ENCODE results near the gene NMNAT3. TPM values are rescaled to one million over a fixed set of nuclear protein-coding genes. Genes with fewer than 3 reads are reported as not detected.

The NMNAT3 gene
- total RNA-seq, 1 donor from 2014 or later = 1.2 TPM

DNA sequence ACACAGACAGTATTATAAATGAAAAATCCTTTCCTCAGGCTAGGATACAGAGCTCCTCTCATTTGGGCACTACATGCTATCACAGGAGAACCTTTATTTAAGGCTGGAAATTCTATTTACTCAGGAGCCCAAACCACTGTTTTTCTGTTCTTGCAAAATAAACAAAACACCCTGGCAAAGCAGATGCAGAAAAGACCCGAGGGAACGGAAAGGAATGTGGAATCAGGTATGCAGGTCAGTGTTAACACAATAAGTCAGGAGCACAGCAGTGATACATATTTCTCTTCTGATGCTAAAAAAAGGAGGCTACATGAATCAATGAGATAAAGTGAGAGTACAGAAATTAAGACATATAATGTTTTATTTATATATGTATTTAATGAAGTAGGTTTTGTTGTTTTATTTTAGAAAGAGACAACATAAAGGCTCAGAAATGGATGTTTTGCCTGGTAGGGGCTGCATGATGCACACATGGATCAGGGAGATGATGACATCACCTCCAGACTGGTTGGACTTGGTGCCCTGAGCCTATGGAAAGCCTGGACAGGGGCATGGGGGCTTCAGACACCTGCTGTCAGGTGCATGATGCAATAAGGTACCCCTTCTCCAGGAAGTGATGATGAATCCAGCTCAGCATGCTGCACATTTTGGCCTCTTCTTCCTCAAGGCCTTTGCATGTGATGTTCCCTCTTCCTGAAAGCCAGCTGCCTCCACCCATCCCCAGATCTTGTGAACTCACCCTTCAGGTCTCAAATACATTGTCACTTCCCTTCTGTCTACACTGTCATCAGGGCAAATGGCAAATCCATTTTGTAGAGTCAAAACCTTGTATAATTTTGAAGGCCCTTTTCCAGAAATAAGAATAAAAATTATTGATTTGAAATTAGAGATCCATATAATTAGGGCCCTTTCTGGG, 119.2 kb downstream of the NMNAT3 start:
- Mint-ChIP-seq H3K4me3 (no peak overlapping the region), H3K9me3 (no peaks in the 10 kb centered on the region), H3K4me1 (ENCODE audit: low read depth) (no peaks in the 10 kb centered on the region), H3K36me3 (ENCODE audit: low read depth) (no peaks in the 10 kb centered on the region), H3K27ac (no peak overlapping the region), H3K27me3 (ENCODE audit: insufficient read depth) (peaks cover 3% of the 10 kb centered on the region)
- no peak for DNase-seq (ENCODE audit: low spot score)
- intact Hi-C loops (cut with micrococcal nuclease) = no loop called here

DNA sequence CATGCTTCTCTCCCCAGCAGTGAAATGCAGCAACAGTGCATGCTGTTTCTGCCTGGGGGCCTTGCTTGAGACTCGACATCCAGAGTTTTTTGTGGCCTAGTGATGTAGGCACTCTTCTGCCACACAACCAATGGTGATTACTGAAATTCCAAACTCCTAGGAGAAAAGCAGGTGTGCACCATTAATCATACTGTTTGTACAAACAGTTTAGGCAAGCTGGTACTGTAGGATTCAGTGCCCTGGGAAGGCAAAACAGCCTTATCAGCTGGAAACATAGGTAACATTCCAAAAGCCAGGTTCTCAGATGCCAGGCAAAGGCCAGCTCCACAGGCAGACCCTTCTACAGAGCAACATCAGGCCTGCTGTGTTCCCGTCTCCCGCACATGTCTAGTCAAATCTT, 120.7 kb downstream of the NMNAT3 start:
- Mint-ChIP-seq H3K27ac (no peak overlapping the region), H3K9me3 (no peaks in the 10 kb centered on the region), H3K27me3 (ENCODE audit: insufficient read depth) (peaks cover 3% of the 10 kb centered on the region), H3K4me1 (ENCODE audit: low read depth) (no peaks in the 10 kb centered on the region), H3K4me3 (no peak overlapping the region), H3K36me3 (ENCODE audit: low read depth) (no peaks in the 10 kb centered on the region)
- intact Hi-C loops (cut with micrococcal nuclease) = no loop called here
- no peak for DNase-seq (ENCODE audit: low spot score)

DNA sequence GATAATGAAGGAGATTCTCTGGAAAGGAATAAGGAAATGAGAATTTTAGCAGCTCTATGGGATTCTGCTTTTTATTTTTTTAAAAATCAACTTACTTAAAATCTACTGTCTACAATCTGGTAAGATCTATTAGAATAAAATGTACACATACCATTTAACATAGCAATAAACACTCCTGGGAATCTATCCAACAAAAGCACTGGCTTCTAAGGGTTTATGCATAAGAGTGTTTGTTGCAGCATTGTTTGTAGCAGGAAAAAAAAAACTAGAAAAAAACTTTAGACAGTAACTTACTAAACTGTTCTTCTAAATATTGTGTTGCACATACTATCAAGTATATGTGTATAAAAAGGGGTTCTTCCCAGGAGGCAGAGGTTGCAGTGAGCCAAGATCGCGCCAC, 122.5 kb downstream of the NMNAT3 start:
- no peak for DNase-seq (ENCODE audit: low spot score)
- H3K9me3 Mint-ChIP-seq = no peaks in the 10 kb centered on the region
- no peaks in the 10 kb centered on the region for H3K36me3 Mint-ChIP-seq (ENCODE audit: low read depth)
- no peak overlapping the region for H3K27ac Mint-ChIP-seq
- intact Hi-C loops (cut with micrococcal nuclease) = no loop called here
- no peak overlapping the region for H3K4me3 Mint-ChIP-seq
- H3K27me3 Mint-ChIP-seq (ENCODE audit: insufficient read depth) = peaks cover 3% of the 10 kb centered on the region
- no peaks in the 10 kb centered on the region for H3K4me1 Mint-ChIP-seq (ENCODE audit: low read depth)

DNA sequence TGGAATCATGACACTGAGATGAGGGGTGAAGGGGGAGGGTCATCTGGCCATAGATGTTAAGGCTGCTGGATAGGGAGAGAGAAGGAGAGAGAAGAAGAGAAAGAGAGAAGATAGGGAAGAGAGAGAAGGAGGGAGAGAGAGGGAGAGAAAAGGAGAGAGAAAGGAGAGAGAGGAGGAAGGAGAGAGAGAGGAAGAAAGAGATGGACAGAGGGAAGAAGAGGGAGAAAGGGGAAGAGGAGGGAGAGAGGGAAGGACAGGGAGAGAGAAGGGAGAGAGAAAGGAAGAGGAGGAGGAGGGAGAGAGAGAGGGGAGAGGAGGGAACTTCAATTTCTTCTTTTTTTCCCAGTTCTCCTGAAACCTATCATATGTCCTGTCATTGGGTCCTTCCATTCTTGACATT, 123.1 kb downstream of the NMNAT3 start:
- no peak overlapping the region for H3K4me3 Mint-ChIP-seq
- no peak for DNase-seq (ENCODE audit: low spot score)
- intact Hi-C loops (cut with micrococcal nuclease) = no loop called here
- H3K27me3 Mint-ChIP-seq (ENCODE audit: insufficient read depth) = peaks cover 3% of the 10 kb centered on the region
- H3K27ac Mint-ChIP-seq = no peak overlapping the region
- no peaks in the 10 kb centered on the region for H3K36me3 Mint-ChIP-seq (ENCODE audit: low read depth)
- H3K4me1 Mint-ChIP-seq (ENCODE audit: low read depth) = no peaks in the 10 kb centered on the region
- no peaks in the 10 kb centered on the region for H3K9me3 Mint-ChIP-seq

DNA sequence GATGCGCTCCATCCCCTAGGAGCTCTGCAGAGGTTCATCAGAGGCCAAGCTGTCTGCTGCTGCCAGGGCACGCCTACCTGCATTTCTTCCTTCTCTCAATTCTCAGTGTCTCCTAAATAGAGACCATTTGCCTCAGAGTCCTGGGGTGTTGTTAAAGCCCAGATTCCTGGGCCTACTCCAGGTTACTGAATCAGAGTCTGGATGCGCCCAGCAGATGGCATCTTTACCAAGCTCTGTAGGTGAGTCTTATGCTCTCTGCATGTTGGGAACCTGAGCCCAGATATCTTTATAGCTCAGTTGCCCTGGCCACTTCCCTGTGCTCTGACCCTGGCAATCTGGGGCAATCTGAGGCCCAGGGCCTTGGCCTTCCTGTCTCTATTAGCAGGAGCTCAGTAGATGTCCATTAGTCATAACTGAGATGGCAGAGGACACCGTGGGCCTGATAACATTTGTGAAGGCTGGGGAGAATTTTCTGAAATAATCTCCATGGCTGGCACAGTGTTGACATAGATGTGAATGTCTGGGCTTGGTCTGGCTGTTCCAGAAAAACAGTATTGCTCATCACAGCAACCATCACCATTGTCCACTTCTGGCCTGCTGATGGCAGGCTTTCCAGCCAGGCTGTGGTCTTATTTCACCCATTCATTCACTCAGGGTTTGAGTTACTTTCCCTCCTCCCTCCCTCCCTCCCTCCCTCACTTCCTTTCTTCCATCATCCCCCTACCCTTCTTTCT, 125.0 kb downstream of the NMNAT3 start:
- Mint-ChIP-seq H3K36me3 (ENCODE audit: low read depth) (no peaks in the 10 kb centered on the region), H3K9me3 (no peaks in the 10 kb centered on the region), H3K4me1 (ENCODE audit: low read depth) (no peaks in the 10 kb centered on the region), H3K27ac (no peak overlapping the region), H3K4me3 (no peak overlapping the region), H3K27me3 (ENCODE audit: insufficient read depth) (peaks cover 7% of the 10 kb centered on the region)
- DNase-seq (ENCODE audit: low spot score) = no peak
- intact Hi-C loops (cut with micrococcal nuclease) = no loop called here

DNA sequence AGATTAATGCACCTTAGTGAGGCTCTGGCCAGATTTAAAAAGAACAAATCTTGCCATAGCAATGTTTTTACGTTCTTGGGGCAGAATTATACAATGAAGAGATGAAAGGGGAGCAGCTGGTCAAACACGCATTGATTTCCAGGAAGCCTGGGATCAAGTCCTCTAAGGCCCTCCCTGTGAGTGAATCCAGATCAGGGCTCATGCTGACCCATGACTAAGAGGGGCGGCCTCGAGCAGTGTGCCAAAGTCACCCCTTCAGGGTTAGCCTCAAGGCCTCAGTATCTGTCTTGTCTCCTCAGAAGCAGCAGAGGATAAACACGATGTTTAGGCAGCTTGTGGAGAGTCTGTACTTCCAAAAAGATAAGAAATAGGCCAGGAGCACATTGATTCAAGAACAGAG, 129.0 kb downstream of the NMNAT3 start:
- peaks cover 7% of the 10 kb centered on the region for H3K27me3 Mint-ChIP-seq (ENCODE audit: insufficient read depth)
- H3K36me3 Mint-ChIP-seq (ENCODE audit: low read depth) = no peaks in the 10 kb centered on the region
- no peak for DNase-seq (ENCODE audit: low spot score)
- intact Hi-C loops (cut with micrococcal nuclease) = no loop called here
- H3K4me1 Mint-ChIP-seq (ENCODE audit: low read depth) = no peaks in the 10 kb centered on the region
- no peak overlapping the region for H3K4me3 Mint-ChIP-seq
- H3K27ac Mint-ChIP-seq = no peak overlapping the region
- H3K9me3 Mint-ChIP-seq = no peaks in the 10 kb centered on the region

DNA sequence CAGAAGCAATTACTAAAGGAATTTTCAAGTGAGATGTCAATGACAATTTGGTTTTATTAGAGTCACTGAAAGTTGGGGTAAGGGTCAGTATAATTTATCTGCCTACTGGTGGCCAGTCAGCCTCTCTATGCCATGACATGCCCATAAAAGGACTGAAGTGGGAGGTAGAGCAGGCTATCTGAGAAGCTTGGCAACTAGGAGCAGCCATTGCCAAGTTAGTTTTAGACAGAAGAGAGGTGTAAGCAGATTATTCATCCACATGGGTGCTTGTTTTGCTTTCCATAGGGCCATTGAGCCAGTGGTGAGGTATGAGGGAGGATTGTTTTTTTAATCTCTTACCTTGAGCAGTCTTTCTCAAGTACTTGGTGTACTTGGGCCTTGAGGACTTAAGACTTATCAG, 130.1 kb downstream of the NMNAT3 start:
- no peaks in the 10 kb centered on the region for H3K9me3 Mint-ChIP-seq
- no peaks in the 10 kb centered on the region for H3K4me1 Mint-ChIP-seq (ENCODE audit: low read depth)
- DNase-seq (ENCODE audit: low spot score) = no peak
- no peak overlapping the region for H3K27ac Mint-ChIP-seq
- H3K27me3 Mint-ChIP-seq (ENCODE audit: insufficient read depth) = peaks cover 7% of the 10 kb centered on the region
- no peaks in the 10 kb centered on the region for H3K36me3 Mint-ChIP-seq (ENCODE audit: low read depth)
- intact Hi-C loops (cut with micrococcal nuclease) = no loop called here
- no peak overlapping the region for H3K4me3 Mint-ChIP-seq

DNA sequence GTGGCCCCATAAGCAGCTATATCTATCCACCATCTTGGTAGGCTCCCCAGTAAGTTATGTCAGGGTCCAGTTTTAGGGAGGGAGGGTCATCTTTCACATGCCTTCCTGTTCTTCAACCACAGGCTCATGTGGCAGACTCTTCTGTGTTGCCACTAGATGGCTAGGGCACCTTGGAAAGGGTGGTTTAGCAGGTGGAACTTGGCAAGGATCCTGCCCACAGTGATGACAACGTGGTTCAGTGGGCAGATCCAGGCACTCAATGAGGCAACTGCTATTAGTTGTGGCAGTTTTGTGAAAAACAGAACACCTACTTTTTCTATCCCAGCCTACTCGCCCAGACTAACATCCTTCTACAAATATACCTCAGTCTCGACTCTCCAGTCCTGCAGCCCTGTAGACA, 131.0 kb downstream of the NMNAT3 start:
- no peak for DNase-seq (ENCODE audit: low spot score)
- Mint-ChIP-seq H3K36me3 (ENCODE audit: low read depth) (no peaks in the 10 kb centered on the region), H3K9me3 (no peaks in the 10 kb centered on the region), H3K4me1 (ENCODE audit: low read depth) (no peaks in the 10 kb centered on the region), H3K4me3 (no peak overlapping the region), H3K27ac (no peak overlapping the region), H3K27me3 (ENCODE audit: insufficient read depth) (peaks cover 10% of the 10 kb centered on the region)
- intact Hi-C loops (cut with micrococcal nuclease) = no loop called here

DNA sequence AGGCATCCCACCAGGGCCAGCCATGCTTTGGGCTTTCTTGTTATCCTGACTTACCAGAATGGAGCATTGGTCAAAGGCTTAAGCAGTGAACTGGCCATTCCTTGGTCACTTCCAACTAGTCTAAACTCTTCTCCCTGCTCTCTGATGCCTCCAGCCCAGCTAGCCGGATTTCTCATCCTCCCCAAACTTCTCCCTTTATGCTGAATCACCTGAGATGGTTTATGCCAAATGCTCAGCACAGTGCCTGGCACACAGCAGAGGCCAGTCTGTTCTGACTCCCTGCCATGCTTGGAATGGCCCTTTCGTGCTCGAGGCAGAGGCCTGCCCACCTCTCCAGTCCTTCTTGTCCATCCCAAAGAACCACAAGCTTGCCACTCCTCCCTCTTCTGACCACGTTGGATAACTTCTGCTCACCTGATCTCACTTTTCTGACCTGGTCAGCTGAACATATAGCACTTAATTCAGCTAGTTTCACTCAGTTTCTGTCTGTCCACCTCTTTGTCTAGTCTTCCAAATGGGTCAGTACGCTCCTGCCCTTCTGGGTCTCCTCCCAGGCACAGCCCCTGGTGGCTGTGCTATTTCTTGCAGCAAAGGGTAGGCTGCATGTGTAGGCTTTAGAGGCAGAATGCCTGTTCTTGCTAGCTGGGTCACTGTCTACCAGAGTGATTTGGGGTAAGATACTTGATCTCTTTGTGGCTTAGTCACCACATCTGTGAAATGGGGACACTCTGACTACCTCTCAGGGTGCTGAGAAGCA, 136.1 kb downstream of the NMNAT3 start:
- peaks cover 20% of the 10 kb centered on the region for H3K4me1 Mint-ChIP-seq (ENCODE audit: low read depth)
- no peaks in the 10 kb centered on the region for H3K36me3 Mint-ChIP-seq (ENCODE audit: low read depth)
- H3K27me3 Mint-ChIP-seq (ENCODE audit: insufficient read depth) = peaks cover 40% of the 10 kb centered on the region
- H3K4me3 Mint-ChIP-seq = no peak overlapping the region
- intact Hi-C loops (cut with micrococcal nuclease) = no loop called here
- no peak for DNase-seq (ENCODE audit: low spot score)
- no peaks in the 10 kb centered on the region for H3K9me3 Mint-ChIP-seq
- no peak overlapping the region for H3K27ac Mint-ChIP-seq

DNA sequence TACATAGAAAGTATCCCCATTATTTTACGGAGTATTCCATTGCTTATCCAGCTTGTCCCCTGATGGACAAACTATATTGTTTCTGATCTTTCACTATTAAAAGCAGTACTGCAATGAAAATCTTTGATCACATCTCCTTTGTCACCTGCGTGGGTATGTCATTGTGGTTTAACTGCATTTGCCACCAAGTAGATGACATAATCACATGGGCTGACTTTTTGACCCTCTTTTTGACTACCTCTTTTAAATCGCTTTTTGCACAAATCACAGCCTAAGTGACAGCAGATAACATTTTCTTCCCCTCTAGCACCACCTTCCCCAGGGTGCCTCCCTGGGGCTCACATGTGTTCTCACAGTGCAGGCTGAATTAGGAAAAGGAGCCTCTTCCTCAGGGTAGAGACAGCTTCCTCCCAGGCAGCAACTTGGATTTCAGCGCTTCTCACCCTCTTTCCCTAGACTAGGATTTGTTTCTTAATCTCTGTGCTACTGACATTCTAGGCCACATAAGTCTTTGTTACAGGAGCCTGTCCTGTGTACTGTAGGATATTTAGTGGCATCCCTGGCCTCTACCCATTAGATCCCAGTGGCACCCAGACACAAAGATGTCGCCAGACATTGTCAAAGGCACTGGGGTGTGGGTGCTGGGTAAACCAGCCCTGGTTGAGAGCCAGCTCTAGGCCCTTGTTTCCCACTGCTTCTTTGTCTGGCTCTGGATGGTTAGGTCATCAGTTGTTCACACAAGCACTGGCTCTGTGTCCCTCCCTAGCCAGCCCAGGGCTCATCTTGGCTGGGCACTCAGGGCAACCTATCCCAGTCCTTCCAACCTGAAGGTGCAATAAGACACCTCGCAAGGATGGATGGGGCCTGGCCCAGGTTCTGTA, 136.9 kb downstream of the NMNAT3 start:
- intact Hi-C loops (cut with micrococcal nuclease) = no loop called here
- Mint-ChIP-seq H3K27ac (no peak overlapping the region), H3K27me3 (ENCODE audit: insufficient read depth) (peaks cover 42% of the 10 kb centered on the region), H3K9me3 (no peaks in the 10 kb centered on the region), H3K4me1 (ENCODE audit: low read depth) (peaks cover 20% of the 10 kb centered on the region), H3K36me3 (ENCODE audit: low read depth) (no peaks in the 10 kb centered on the region), H3K4me3 (peak overlapping the region; percentile 45)
- no peak for DNase-seq (ENCODE audit: low spot score)

DNA sequence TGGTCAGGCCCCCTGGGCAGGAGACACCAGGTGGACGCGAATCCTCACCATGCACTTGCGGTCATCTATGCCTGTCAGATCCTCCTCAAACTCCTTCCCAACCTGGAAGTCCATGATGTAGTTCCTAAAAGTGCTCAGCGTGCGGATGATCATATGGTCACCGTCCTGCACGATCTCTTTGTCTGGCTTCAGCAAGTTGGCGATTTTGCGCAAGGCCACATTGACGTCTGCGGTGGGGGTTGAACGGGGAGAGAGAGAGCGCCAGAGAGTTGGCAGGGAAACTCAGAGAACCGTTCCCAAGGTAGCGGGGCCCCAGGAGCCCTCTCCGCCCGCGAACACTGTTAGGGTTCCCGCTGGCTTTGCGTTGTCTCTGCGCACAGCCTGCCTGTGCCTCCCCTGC, 139.0 kb downstream of the NMNAT3 start:
- DNase-seq (ENCODE audit: low spot score) = no peak
- Mint-ChIP-seq H3K4me1 (ENCODE audit: low read depth) (peaks cover 20% of the 10 kb centered on the region), H3K27me3 (ENCODE audit: insufficient read depth) (peaks cover 39% of the 10 kb centered on the region), H3K27ac (no peak overlapping the region), H3K9me3 (no peaks in the 10 kb centered on the region), H3K36me3 (ENCODE audit: low read depth) (no peaks in the 10 kb centered on the region), H3K4me3 (no peak overlapping the region)
- intact Hi-C loops (cut with micrococcal nuclease) = no loop called here
